ENCODE data around the gene MAPK1. TPM values are rescaled to one million over a fixed set of nuclear protein-coding genes. Genes with fewer than 3 reads are reported as not detected.
"Not testable (repeated sequence)": the region's sequence is repeated elsewhere in the genome, so short reads cannot be mapped to it uniquely, and the experiment has no call there.

MAPK1 gene
- total RNA-seq, 1 experiment from 2014 or later: 139 TPM

DNA sequence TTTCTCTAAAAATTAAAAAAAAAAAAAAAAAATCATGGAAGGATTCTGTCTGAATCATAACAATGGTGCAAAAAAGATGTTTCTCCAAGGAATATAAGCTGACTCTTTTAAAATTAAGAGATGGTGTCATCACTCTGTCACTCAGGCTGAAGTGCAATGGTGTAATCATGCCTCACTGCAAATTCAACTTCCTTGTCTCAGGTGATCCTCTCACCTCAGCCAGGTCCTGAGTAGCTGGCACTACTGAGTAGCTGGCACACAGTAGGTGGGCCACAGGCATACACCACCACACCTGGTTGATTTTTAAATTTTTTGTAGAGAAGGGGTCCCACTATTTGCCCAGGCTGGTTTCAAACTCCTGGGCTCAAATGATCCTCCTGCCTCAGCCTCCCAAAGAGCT is 77.1 kb downstream of the MAPK1 start:
- no peak overlapping the region for H3K27ac ChIP-seq (ENCODE audit: low read depth, low read length, poor library complexity, severe bottlenecking)
- no peak overlapping the region for H3K4me3 ChIP-seq (ENCODE audit: low read depth, low read length, poor library complexity, severe bottlenecking)
- no peaks in the 10 kb centered on the region for H3K4me1 ChIP-seq (ENCODE audit: insufficient read depth, low read length, poor library complexity, severe bottlenecking)
- no peak for DNase-seq (ENCODE audit: low spot score)
- H3K36me3 ChIP-seq (ENCODE audit: insufficient read depth, low read length, poor library complexity, severe bottlenecking): peaks cover 14% of the 10 kb centered on the region
- no peaks in the 10 kb centered on the region for H3K27me3 ChIP-seq (replicated peaks; ENCODE audit: insufficient read depth, low read depth, low read length, poor library complexity)
- ChIA-PET POLR2A (ENCODE audit: low non-redundant PET) (no interaction called here), CTCF (no interaction called here)
- BruUV-seq (replicated peaks): no TSS peak
- no peaks in the 10 kb centered on the region for H3K9me3 ChIP-seq (ENCODE audit: low read depth, low read length, poor library complexity, severe bottlenecking)
- no peak for TF ChIP-seq EZH2 (IDR thresholded peaks at IDR 0.05; ENCODE audit: borderline replicate concordance, low read depth, low read length, poor library complexity, severe bottlenecking)
- TF ChIP-seq CTCF (conservative IDR thresholded peaks at IDR 0.05; ENCODE audit: low read depth, low read length): no peak
- intact Hi-C loops (cut with micrococcal nuclease; ENCODE audit: unreplicated experiment): no loop called here

- peaks cover 17% of the 10 kb centered on the region for H3K36me3 ChIP-seq (ENCODE audit: insufficient read depth, low read length, poor library complexity, severe bottlenecking)
- DNase-seq (ENCODE audit: low spot score); H3K27ac ChIP-seq (ENCODE audit: low read depth, low read length, poor library complexity, severe bottlenecking); BruUV-seq (replicated peaks); H3K4me1 ChIP-seq (ENCODE audit: insufficient read depth, low read length, poor library complexity, severe bottlenecking); H3K27me3 ChIP-seq (replicated peaks; ENCODE audit: insufficient read depth, low read depth, low read length, poor library complexity); intact Hi-C loops (cut with micrococcal nuclease; ENCODE audit: unreplicated experiment); H3K4me3 ChIP-seq (ENCODE audit: low read depth, low read length, poor library complexity, severe bottlenecking); H3K9me3 ChIP-seq (ENCODE audit: low read depth, low read length, poor library complexity, severe bottlenecking); POLR2A ChIA-PET (ENCODE audit: low non-redundant PET); CTCF ChIA-PET: not testable (repeated sequence)
These were observed 79.9 kb downstream of the MAPK1 start for GRCh38 chr22:21787565-21787964.

- Histone ChIP-seq H3K36me3 (ENCODE audit: insufficient read depth, low read length, poor library complexity, severe bottlenecking) (peaks cover 9% of the 10 kb centered on the region), H3K9me3 (ENCODE audit: low read depth, low read length, poor library complexity, severe bottlenecking) (no peaks in the 10 kb centered on the region), H3K4me1 (ENCODE audit: insufficient read depth, low read length, poor library complexity, severe bottlenecking) (peaks cover 6% of the 10 kb centered on the region), H3K27me3 (replicated peaks; ENCODE audit: insufficient read depth, low read depth, low read length, poor library complexity) (no peaks in the 10 kb centered on the region), H3K27ac (ENCODE audit: low read depth, low read length, poor library complexity, severe bottlenecking) (no peak overlapping the region), H3K4me3 (ENCODE audit: low read depth, low read length, poor library complexity, severe bottlenecking) (no peak overlapping the region)
- DNase-seq (ENCODE audit: low spot score): no peak
- ChIA-PET POLR2A (ENCODE audit: low non-redundant PET) (no interaction called here), CTCF (interaction anchor here (0.6 to 0.7 kb wide), 3 partner anchors 19 to 131 kb away, joined by 3 read pairs; no protein-coding TSS in a partner anchor)
- TF ChIP-seq EZH2 (IDR thresholded peaks at IDR 0.05; ENCODE audit: borderline replicate concordance, low read depth, low read length, poor library complexity, severe bottlenecking): no peak
- BruUV-seq (replicated peaks): TSS peak; percentile 14
- intact Hi-C loops (cut with micrococcal nuclease; ENCODE audit: unreplicated experiment): no loop called here
These were observed 87.2 kb downstream of the MAPK1 start for GRCh38 chr22:21780259-21780658.

DNA sequence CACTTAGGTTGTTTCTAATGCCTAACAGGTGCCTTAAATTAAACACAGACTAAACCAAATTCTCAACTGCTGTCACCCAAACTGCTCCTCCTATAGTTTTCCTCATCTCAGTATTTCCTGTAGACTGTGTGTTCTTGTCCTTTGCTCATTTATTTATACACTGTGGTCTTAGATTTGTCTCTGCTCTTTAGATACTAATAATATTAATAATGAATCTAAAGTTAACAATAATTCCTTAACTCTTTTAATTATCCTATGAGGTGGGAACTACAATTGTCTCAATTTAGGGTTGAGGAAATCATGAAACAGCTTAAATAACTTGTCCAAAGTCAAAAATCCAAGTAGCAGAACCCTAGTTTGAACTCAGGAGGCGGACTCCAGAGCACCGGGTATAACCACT is 88.0 kb downstream of the MAPK1 start:
- DNase-seq (ENCODE audit: low spot score): no peak
- H3K4me1 ChIP-seq (ENCODE audit: insufficient read depth, low read length, poor library complexity, severe bottlenecking): peaks cover 6% of the 10 kb centered on the region
- H3K9me3 ChIP-seq (ENCODE audit: low read depth, low read length, poor library complexity, severe bottlenecking): no peaks in the 10 kb centered on the region
- peaks cover 9% of the 10 kb centered on the region for H3K36me3 ChIP-seq (ENCODE audit: insufficient read depth, low read length, poor library complexity, severe bottlenecking)
- H3K27me3 ChIP-seq (replicated peaks; ENCODE audit: insufficient read depth, low read depth, low read length, poor library complexity): no peaks in the 10 kb centered on the region
- ChIA-PET CTCF (interaction anchor here (0.6 kb wide), 1 partner anchor 132 kb away, joined by 3 read pairs; no protein-coding TSS in a partner anchor), POLR2A (ENCODE audit: low non-redundant PET) (no interaction called here)
- TF ChIP-seq EZH2 (IDR thresholded peaks at IDR 0.05; ENCODE audit: borderline replicate concordance, low read depth, low read length, poor library complexity, severe bottlenecking) (no peak), CTCF (conservative IDR thresholded peaks at IDR 0.05; ENCODE audit: low read depth, low read length) (no peak)
- H3K4me3 ChIP-seq (ENCODE audit: low read depth, low read length, poor library complexity, severe bottlenecking): no peak overlapping the region
- intact Hi-C loops (cut with micrococcal nuclease; ENCODE audit: unreplicated experiment): no loop called here
- no TSS peak for BruUV-seq (replicated peaks)
- no peak overlapping the region for H3K27ac ChIP-seq (ENCODE audit: low read depth, low read length, poor library complexity, severe bottlenecking)
